HepG2 (cell line): ENCODE results near the gene SBK2. TPM values are rescaled to one million over a fixed set of nuclear protein-coding genes. Genes with fewer than 3 reads are reported as not detected.

Experiments
- SIX1 ChIP-seq: sonication (generic); formaldehyde crosslinking; IDR thresholded peaks from 2 replicates; pipeline ENCODE4 v1.4.0; 2020; ENCODE audit warnings: missing genetic modification reagents, borderline replicate concordance
- SMARCC2 ChIP-seq: fragments of 450-650 bp; IDR thresholded peaks from 2 replicates; pipeline ENCODE4 v1.6.1; 2017; ENCODE audit warnings: antibody characterized with exemption, mild to moderate bottlenecking
- ZFX ChIP-seq: sonication (generic); formaldehyde crosslinking; IDR thresholded peaks from 2 replicates; pipeline ENCODE4 v1.4.0; 2020; ENCODE audit warnings: mild to moderate bottlenecking, low read depth, missing genetic modification reagents, moderate library complexity
- ZNF546 ChIP-seq: sonication (generic); formaldehyde crosslinking; conservative IDR thresholded peaks from 2 replicates; pipeline ENCODE4 v1.8.1; 2023; ENCODE audit warnings: mild to moderate bottlenecking, missing genetic modification reagents
- ZNF782 ChIP-seq: sonication (generic); formaldehyde crosslinking; IDR thresholded peaks from 2 replicates; pipeline ENCODE4 v1.4.0; 2020; ENCODE audit warnings: missing genetic modification reagents, mild to moderate bottlenecking, borderline replicate concordance
- polyA plus RNA-seq, 8 experiments: library from polyadenylated mRNA; depleted of rRNA in 3 of 8; stranded (reverse) in 7 of 8; unstranded in 1 of 8; fragments of >200 nt; fragmentation: Illumina TruSeq in 4 of 8; extraction: Trizol in 4 of 8; gene quantifications; 2 replicates each; pipeline versions ENCODE4 v1.2.1 to v1.2.3, GENCODE V29; 2011 to 2016; ENCODE audit warnings: low read depth in 4 of 8, missing spikeins in 1 of 8, mixed read lengths in 1 of 8; ENCODE audit not compliant: insufficient read depth in 1 of 8
- total RNA-seq, 5 experiments: library from RNA; depleted of rRNA; stranded (reverse); fragments of >200 nt; fragmentation: Illumina TruSeq; extraction: Trizol; gene quantifications; 2 replicates each; pipeline ENCODE4 v1.2.3, GENCODE V29; 2016; ENCODE audit warnings: low read depth in 1 of 5
- TF ChIP-seq, protein P1 (sequence below): sonication (generic); formaldehyde crosslinking; IDR thresholded peaks from 2 replicates; pipeline ENCODE4 v1.9.0; 2021; ENCODE audit warnings: mild to moderate bottlenecking, missing genetic modification reagents
- TF ChIP-seq, protein P2 (sequence below): sonication (generic); formaldehyde crosslinking; IDR thresholded peaks from 2 replicates; pipeline ENCODE4 v1.5.1; 2020; ENCODE audit warnings: mild to moderate bottlenecking, missing genetic modification reagents, moderate library complexity
- TF ChIP-seq, protein P3 (sequence below): sonication (generic); formaldehyde crosslinking; IDR thresholded peaks from 2 replicates; pipeline ENCODE4 v1.5.0; 2020; ENCODE audit warnings: mild to moderate bottlenecking, missing genetic modification reagents
- TF ChIP-seq, protein P4 (sequence below): IDR thresholded peaks from 2 replicates; pipeline ENCODE4 v1.6.1; 2016; ENCODE audit warnings: missing compliant biosample characterization, missing genetic modification reagents, borderline replicate concordance

The SBK2 gene
- total and polyA plus RNA-seq, 2 of the 13 experiments (the other 11 are each of a cell fraction or from before 2014, with no cell fraction given): 0.24 TPM; not detected in 1

DNA sequence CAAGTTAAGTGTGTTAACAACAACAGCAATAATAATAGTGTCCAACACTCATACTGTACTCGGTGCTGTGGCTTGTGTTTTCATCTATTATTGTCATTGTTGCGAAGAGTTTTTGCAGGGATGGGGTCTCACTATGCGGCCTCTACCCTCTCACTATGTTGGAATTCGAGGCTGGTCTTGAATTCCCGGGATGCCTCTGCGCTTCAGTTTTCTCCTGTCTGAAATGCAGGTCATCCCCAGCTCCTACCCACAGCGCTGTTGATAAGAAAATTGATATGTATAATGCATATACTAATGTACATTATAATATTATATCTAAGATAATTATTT, 13.4 kb upstream of the SBK2 start (continued):
- TF ChIP-seq, protein P1, sequence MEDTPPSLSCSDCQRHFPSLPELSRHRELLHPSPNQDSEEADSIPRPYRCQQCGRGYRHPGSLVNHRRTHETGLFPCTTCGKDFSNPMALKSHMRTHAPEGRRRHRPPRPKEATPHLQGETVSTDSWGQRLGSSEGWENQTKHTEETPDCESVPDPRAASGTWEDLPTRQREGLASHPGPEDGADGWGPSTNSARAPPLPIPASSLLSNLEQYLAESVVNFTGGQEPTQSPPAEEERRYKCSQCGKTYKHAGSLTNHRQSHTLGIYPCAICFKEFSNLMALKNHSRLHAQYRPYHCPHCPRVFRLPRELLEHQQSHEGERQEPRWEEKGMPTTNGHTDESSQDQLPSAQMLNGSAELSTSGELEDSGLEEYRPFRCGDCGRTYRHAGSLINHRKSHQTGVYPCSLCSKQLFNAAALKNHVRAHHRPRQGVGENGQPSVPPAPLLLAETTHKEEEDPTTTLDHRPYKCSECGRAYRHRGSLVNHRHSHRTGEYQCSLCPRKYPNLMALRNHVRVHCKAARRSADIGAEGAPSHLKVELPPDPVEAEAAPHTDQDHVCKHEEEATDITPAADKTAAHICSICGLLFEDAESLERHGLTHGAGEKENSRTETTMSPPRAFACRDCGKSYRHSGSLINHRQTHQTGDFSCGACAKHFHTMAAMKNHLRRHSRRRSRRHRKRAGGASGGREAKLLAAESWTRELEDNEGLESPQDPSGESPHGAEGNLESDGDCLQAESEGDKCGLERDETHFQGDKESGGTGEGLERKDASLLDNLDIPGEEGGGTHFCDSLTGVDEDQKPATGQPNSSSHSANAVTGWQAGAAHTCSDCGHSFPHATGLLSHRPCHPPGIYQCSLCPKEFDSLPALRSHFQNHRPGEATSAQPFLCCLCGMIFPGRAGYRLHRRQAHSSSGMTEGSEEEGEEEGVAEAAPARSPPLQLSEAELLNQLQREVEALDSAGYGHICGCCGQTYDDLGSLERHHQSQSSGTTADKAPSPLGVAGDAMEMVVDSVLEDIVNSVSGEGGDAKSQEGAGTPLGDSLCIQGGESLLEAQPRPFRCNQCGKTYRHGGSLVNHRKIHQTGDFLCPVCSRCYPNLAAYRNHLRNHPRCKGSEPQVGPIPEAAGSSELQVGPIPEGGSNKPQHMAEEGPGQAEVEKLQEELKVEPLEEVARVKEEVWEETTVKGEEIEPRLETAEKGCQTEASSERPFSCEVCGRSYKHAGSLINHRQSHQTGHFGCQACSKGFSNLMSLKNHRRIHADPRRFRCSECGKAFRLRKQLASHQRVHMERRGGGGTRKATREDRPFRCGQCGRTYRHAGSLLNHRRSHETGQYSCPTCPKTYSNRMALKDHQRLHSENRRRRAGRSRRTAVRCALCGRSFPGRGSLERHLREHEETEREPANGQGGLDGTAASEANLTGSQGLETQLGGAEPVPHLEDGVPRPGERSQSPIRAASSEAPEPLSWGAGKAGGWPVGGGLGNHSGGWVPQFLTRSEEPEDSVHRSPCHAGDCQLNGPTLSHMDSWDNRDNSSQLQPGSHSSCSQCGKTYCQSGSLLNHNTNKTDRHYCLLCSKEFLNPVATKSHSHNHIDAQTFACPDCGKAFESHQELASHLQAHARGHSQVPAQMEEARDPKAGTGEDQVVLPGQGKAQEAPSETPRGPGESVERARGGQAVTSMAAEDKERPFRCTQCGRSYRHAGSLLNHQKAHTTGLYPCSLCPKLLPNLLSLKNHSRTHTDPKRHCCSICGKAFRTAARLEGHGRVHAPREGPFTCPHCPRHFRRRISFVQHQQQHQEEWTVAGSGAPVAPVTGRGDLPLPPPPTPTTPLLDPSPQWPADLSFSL (CRISPR knock-in tag): 0 out of 2 replicates have a peak, but pooled peaks have one; percentile 32
- TF ChIP-seq, protein P2, sequence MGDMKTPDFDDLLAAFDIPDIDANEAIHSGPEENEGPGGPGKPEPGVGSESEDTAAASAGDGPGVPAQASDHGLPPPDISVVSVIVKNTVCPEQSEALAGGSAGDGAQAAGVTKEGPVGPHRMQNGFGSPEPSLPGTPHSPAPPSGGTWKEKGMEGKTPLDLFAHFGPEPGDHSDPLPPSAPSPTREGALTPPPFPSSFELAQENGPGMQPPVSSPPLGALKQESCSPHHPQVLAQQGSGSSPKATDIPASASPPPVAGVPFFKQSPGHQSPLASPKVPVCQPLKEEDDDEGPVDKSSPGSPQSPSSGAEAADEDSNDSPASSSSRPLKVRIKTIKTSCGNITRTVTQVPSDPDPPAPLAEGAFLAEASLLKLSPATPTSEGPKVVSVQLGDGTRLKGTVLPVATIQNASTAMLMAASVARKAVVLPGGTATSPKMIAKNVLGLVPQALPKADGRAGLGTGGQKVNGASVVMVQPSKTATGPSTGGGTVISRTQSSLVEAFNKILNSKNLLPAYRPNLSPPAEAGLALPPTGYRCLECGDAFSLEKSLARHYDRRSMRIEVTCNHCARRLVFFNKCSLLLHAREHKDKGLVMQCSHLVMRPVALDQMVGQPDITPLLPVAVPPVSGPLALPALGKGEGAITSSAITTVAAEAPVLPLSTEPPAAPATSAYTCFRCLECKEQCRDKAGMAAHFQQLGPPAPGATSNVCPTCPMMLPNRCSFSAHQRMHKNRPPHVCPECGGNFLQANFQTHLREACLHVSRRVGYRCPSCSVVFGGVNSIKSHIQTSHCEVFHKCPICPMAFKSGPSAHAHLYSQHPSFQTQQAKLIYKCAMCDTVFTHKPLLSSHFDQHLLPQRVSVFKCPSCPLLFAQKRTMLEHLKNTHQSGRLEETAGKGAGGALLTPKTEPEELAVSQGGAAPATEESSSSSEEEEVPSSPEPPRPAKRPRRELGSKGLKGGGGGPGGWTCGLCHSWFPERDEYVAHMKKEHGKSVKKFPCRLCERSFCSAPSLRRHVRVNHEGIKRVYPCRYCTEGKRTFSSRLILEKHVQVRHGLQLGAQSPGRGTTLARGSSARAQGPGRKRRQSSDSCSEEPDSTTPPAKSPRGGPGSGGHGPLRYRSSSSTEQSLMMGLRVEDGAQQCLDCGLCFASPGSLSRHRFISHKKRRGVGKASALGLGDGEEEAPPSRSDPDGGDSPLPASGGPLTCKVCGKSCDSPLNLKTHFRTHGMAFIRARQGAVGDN (CRISPR knock-in tag): 0 out of 2 replicates have a peak, but pooled peaks have one; percentile 1
- no peak for TF ChIP-seq ZNF546
- no peak for TF ChIP-seq SMARCC2
- TF ChIP-seq SIX1 (CRISPR knock-in tag): no peak
- TF ChIP-seq, protein P3, sequence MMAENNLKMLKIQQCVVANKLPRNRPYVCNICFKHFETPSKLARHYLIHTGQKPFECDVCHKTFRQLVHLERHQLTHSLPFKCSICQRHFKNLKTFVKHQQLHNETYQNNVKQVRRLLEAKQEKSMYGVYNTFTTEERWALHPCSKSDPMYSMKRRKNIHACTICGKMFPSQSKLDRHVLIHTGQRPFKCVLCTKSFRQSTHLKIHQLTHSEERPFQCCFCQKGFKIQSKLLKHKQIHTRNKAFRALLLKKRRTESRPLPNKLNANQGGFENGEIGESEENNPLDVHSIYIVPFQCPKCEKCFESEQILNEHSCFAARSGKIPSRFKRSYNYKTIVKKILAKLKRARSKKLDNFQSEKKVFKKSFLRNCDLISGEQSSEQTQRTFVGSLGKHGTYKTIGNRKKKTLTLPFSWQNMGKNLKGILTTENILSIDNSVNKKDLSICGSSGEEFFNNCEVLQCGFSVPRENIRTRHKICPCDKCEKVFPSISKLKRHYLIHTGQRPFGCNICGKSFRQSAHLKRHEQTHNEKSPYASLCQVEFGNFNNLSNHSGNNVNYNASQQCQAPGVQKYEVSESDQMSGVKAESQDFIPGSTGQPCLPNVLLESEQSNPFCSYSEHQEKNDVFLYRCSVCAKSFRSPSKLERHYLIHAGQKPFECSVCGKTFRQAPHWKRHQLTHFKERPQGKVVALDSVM (CRISPR knock-in tag): peak; percentile 11; the same call in 1 of the 2 replicates
- TF ChIP-seq ZFX (CRISPR knock-in tag): 0 out of 2 replicates have a peak, but pooled peaks have one; percentile 6
- TF ChIP-seq ZNF782 (CRISPR knock-in tag): no peak
- TF ChIP-seq, protein P4, sequence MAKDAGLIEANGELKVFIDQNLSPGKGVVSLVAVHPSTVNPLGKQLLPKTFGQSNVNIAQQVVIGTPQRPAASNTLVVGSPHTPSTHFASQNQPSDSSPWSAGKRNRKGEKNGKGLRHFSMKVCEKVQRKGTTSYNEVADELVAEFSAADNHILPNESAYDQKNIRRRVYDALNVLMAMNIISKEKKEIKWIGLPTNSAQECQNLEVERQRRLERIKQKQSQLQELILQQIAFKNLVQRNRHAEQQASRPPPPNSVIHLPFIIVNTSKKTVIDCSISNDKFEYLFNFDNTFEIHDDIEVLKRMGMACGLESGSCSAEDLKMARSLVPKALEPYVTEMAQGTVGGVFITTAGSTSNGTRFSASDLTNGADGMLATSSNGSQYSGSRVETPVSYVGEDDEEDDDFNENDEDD (CRISPR knock-in tag): no peak
